C4-2B (cell line): ENCODE measurements around the gene BIRC2.

Experiments used
- CTCF ChIP-seq: fragments of 450-650 bp; conservative IDR thresholded peaks from 2 replicates; pipeline ENCODE4 v1.5.1; 2017; ENCODE audit warnings: mild to moderate bottlenecking
- ZFX ChIP-seq: fragments of 450-650 bp; IDR thresholded peaks from 2 replicates; pipeline ENCODE4 v1.6.1; 2017

GRCh38 chr11:102305352-102306047 is 41.5 kb upstream of the BIRC2 start:
- TF ChIP-seq CTCF (no peak), ZFX (no peak)
